CD4-positive, alpha-beta T cell (primary cell): Measurements from ENCODE around the gene HIF1A. TPM values are rescaled to one million over a fixed set of nuclear protein-coding genes. Genes with fewer than 3 reads are reported as not detected.

Experiments
- ATAC-seq: fragments of 200-7000 bp; cut with Tn5 transposase; one replicate; pipeline ENCODE4 v1.10.0; 2022; ENCODE audit warnings: mild to moderate bottlenecking; ENCODE audit not compliant: poor library complexity
- CTCF ChIA-PET: fragments of 350-600 bp; sonication (Branson Sonifier 250); formaldehyde crosslinking; loops from one replicate; lab custom pipeline; 2021; ENCODE audit warnings: antibody characterized with exemption, inconsistent platforms; lab: Charles Lee
- POLR2A ChIA-PET: fragments of 350-600 bp; sonication (Branson Sonifier 250); formaldehyde crosslinking; loops from one replicate; lab custom pipeline; 2021; ENCODE audit warnings: antibody characterized with exemption, inconsistent platforms; lab: Charles Lee
- DNase-seq, 14 experiments: peaks; one replicate each; pipeline ENCODE4 v3.0.0-alpha.2; 2013 to 2020; ENCODE audit warnings: mixed read lengths in 2 of 14
- H3K27ac ChIP-seq, 2 donors: one replicate each; pipeline versions ENCODE4 v1.5.1 to v1.7.0; 2013; ENCODE audit warnings: low read length in 2 of 2, low read depth in 1 of 2, mild to moderate bottlenecking in 1 of 2
- H3K27me3 ChIP-seq, 2 experiments: 1 replicate in 1 of 2; 2 replicates in 1 of 2; pipeline versions ENCODE4 v1.6.1 to v1.7.0; 2013; ENCODE audit warnings: low read length in 2 of 2, control low read depth in 1 of 2, mild to moderate bottlenecking in 1 of 2, moderate library complexity in 1 of 2; ENCODE audit not compliant: insufficient read depth in 2 of 2, control insufficient read depth in 1 of 2
- H3K36me3 ChIP-seq: one replicate; pipeline ENCODE4 v1.6.1; 2013; ENCODE audit warnings: low read length, control low read depth; ENCODE audit not compliant: insufficient read depth
- H3K4me1 ChIP-seq: one replicate; pipeline ENCODE4 v1.6.1; 2013; ENCODE audit warnings: low read length, control low read depth; ENCODE audit not compliant: insufficient read depth
- H3K4me3 ChIP-seq: one replicate; pipeline ENCODE4 v1.5.1; 2013; ENCODE audit warnings: mild to moderate bottlenecking, low read length, moderate library complexity
- H3K9me3 ChIP-seq, 2 experiments: 1 replicate in 1 of 2; 2 replicates in 1 of 2; pipeline versions ENCODE4 v1.6.1 to v1.7.0; 2013; ENCODE audit warnings: low read length in 2 of 2, mild to moderate bottlenecking in 2 of 2, control low read depth in 1 of 2, moderate library complexity in 1 of 2; ENCODE audit not compliant: control insufficient read depth in 1 of 2, insufficient read depth in 1 of 2
- H3K27ac Mint-ChIP-seq: one replicate; pipeline ENCODE4 v1.8.0; 2020; ENCODE audit warnings: mixed read lengths
- H3K27me3 Mint-ChIP-seq: one replicate; pipeline ENCODE4 v1.8.0; 2021; ENCODE audit warnings: mixed read lengths
- H3K36me3 Mint-ChIP-seq: one replicate; pipeline ENCODE4 v1.8.0; 2021; ENCODE audit warnings: low read depth, mixed read lengths
- H3K4me1 Mint-ChIP-seq: one replicate; pipeline ENCODE4 v1.8.0; 2021; ENCODE audit warnings: low read depth, mixed read lengths
- H3K4me3 Mint-ChIP-seq: one replicate; pipeline ENCODE4 v1.8.0; 2020; ENCODE audit warnings: mild to moderate bottlenecking, mixed read lengths
- H3K9me3 Mint-ChIP-seq: one replicate; pipeline ENCODE4 v1.8.0; 2020; ENCODE audit warnings: mixed read lengths
- intact Hi-C, 2 experiments: fragments of 100-400 bp; cut with DNase I in 1 of 2; cut with micrococcal nuclease in 1 of 2; formaldehyde crosslinking; loops; one replicate each; pipeline versions ENCODE4 v1.15.1 to v1.9.0; 2023 to 2025; cut with DNase I, micrococcal nuclease
- total RNA-seq, 174 experiments: library from RNA in 2 of 174; stranded (reverse) in 2 of 174; gene quantifications; one replicate each; pipeline ENCODE4 v1.2.3 and lab custom pipeline; 2021 to 2026
- TF ChIP-seq, protein P1 (sequence below): fragments of 200-600 bp; IDR thresholded peaks from one replicate; pipeline ENCODE4 v1.8.0; 2022; ENCODE audit warnings: antibody characterized with exemption, mild to moderate bottlenecking

Gene HIF1A
- total RNA-seq, 2 experiments from 2014 or later = 350 to 369 TPM

DNA sequence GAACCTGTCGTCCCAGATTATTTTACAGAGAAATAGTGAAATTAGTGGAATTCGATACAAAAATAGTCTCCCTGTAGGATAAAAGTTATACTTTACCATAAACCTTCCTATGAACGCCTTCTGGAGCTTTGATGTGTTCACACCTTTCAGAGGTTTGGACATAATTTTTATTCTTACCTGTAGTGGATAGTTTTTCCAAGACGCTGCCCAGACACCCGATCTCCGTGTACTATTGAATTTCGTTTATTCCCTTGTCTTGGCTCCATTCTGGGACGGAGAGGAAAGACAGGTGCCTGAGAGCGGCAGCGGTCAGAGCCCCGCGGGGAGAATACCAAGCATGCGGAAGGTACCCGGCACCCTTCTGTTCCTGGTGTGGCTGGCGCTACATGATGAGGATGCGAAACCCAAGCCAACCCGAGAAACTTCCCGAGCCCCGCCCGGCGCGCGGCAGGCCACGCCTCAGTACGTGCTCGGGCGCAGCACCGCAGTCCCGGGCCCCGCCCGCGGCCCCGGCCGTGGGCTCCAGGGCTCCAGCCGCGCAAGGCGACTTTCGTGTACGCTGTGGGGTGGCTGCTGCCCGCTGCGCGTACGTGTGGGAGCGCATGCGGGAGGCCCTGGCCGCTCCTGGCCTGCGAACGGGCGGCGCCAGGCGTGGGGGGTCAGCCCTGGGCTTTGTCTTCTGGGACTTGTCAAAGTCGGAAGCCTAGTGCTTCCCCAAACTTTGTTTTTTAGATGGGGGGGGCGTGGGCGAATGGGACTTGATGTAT is 55.6 kb downstream of the HIF1A start:
- intact Hi-C loops = loop anchor here in 1 of 2 experiments (5.0 kb wide), 2 partner anchors 54 to 86 kb away; partner anchors contain the start of gene HIF1A
- TF ChIP-seq, protein P1, sequence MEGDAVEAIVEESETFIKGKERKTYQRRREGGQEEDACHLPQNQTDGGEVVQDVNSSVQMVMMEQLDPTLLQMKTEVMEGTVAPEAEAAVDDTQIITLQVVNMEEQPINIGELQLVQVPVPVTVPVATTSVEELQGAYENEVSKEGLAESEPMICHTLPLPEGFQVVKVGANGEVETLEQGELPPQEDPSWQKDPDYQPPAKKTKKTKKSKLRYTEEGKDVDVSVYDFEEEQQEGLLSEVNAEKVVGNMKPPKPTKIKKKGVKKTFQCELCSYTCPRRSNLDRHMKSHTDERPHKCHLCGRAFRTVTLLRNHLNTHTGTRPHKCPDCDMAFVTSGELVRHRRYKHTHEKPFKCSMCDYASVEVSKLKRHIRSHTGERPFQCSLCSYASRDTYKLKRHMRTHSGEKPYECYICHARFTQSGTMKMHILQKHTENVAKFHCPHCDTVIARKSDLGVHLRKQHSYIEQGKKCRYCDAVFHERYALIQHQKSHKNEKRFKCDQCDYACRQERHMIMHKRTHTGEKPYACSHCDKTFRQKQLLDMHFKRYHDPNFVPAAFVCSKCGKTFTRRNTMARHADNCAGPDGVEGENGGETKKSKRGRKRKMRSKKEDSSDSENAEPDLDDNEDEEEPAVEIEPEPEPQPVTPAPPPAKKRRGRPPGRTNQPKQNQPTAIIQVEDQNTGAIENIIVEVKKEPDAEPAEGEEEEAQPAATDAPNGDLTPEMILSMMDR = no peak
- H3K27me3 ChIP-seq = no peaks in the 10 kb centered on the region
- peaks cover 27% of the 10 kb centered on the region for H3K36me3 ChIP-seq
- no peaks in the 10 kb centered on the region for H3K9me3 ChIP-seq
- peaks cover 4% of the 10 kb centered on the region for H3K4me1 Mint-ChIP-seq
- H3K4me3 Mint-ChIP-seq = peak overlapping the region; percentile 83
- ATAC-seq (peak; percentile 94), DNase-seq (peak; percentile 40 to 91 (median 68))
- peaks cover 33% of the 10 kb centered on the region for H3K36me3 Mint-ChIP-seq
- no peaks in the 10 kb centered on the region for H3K27me3 Mint-ChIP-seq
- H3K27ac Mint-ChIP-seq = peak overlapping the region; percentile 58
- ChIA-PET POLR2A (interaction anchor here (0.6 to 7.1 kb wide), 5 partner anchors 11 to 1656 kb away, joined by 3 to 37 read pairs (median 3); partner anchors contain the start of gene SNAPC1), CTCF (interaction anchor here (1.9 kb wide), 1 partner anchor 16 kb away, joined by 4 read pairs; no protein-coding TSS in a partner anchor)
- H3K4me1 ChIP-seq = peaks cover 7% of the 10 kb centered on the region
- H3K9me3 Mint-ChIP-seq = no peaks in the 10 kb centered on the region
- peak overlapping the region; percentile 56 for H3K4me3 ChIP-seq
- peak overlapping the region in 1 of 2 donors; percentile 32 for H3K27ac ChIP-seq

DNA sequence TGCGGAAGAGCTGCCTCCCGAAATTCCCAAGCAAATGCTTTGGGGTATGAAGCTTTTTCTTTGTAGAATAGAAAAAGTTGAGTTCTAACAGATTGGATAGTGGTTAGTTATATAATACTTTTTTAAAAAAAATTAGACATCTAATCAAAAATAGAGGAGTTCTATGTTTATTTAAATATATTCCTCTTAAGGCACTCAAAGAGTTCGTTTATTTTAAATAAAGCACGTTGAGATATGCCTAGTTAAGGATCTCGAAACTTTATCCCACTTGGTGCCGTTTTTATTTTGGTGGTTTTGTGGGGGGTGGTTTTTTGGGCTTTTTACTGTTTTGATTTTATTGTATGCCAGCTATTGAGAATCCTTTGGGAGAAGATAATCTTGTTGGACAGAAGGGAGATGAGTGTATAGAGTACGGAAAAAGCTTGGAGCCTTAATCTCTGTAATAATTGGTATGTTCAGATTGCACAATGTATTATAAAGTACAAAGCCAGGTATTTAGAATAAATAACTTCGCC is 56.2 kb downstream of the HIF1A start:
- POLR2A ChIA-PET = interaction anchor here (0.7 to 7.1 kb wide), 2 partner anchors 10 to 131 kb away, joined by 3 to 37 read pairs; partner anchors contain the start of gene SNAPC1
- H3K4me1 Mint-ChIP-seq = peaks cover 4% of the 10 kb centered on the region
- no peaks in the 10 kb centered on the region for H3K9me3 ChIP-seq
- CTCF ChIA-PET = no interaction called here
- H3K4me3 ChIP-seq = peak overlapping the region; percentile 56
- H3K36me3 Mint-ChIP-seq = peaks cover 26% of the 10 kb centered on the region
- intact Hi-C loops = loop anchor here in 1 of 2 experiments (5.0 kb wide), 2 partner anchors 54 to 86 kb away; partner anchors contain the start of gene HIF1A
- no peak for DNase-seq
- peak overlapping the region in 1 of 2 donors; percentile 32 for H3K27ac ChIP-seq
- no peaks in the 10 kb centered on the region for H3K9me3 Mint-ChIP-seq
- peaks cover 7% of the 10 kb centered on the region for H3K4me1 ChIP-seq
- TF ChIP-seq, protein P1 = no peak
- H3K36me3 ChIP-seq = peaks cover 21% of the 10 kb centered on the region
- H3K27me3 ChIP-seq = no peaks in the 10 kb centered on the region
- no peaks in the 10 kb centered on the region for H3K27me3 Mint-ChIP-seq
- no peak for ATAC-seq
- H3K4me3 Mint-ChIP-seq = peak overlapping the region; percentile 71
- H3K27ac Mint-ChIP-seq = peak overlapping the region; percentile 58

DNA sequence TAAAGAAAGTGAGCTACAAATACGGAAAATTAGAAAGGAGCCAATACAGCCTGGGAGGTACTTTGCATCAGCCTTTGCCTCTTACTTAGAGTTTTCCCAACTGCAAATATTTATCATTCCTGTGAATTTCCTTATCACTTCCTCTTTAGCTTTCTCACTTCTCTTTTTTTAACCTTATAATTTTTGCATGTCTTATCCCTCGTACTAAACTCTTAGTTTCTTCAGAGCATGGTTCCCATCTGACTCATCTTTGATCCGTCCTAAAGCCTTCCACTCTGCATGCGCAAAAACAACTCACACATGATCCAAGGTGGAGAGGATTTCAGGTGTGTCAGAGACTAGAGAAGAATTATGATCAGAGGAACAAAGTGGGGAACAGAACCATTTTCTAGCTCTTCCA is 57.3 kb downstream of the HIF1A start:
- no peak overlapping the region for H3K27ac Mint-ChIP-seq
- H3K4me1 Mint-ChIP-seq = peaks cover 4% of the 10 kb centered on the region
- CTCF ChIA-PET = interaction anchor here (0.6 kb wide), 1 partner anchor 471 kb away, joined by 3 read pairs; no protein-coding TSS in a partner anchor
- Histone ChIP-seq H3K27me3 (no peaks in the 10 kb centered on the region), H3K27ac (no peak overlapping the region), H3K4me1 (peaks cover 7% of the 10 kb centered on the region), H3K4me3 (no peak overlapping the region), H3K9me3 (no peaks in the 10 kb centered on the region), H3K36me3 (peaks cover 10% of the 10 kb centered on the region)
- no peaks in the 10 kb centered on the region for H3K9me3 Mint-ChIP-seq
- intact Hi-C loops = loop anchor here in 1 of 2 experiments (5.0 kb wide), 2 partner anchors 55 to 85 kb away; partner anchors contain the start of gene HIF1A
- ATAC-seq (no peak), DNase-seq (peak in 2 of 14 experiments; percentile 31 to 41)
- peaks cover 15% of the 10 kb centered on the region for H3K36me3 Mint-ChIP-seq
- no peak overlapping the region for H3K4me3 Mint-ChIP-seq
- POLR2A ChIA-PET = interaction anchor here (1.6 to 7.1 kb wide), 2 partner anchors 9 kb away, joined by 5 to 37 read pairs; partner anchors contain the start of gene SNAPC1
- TF ChIP-seq, protein P1 = no peak
- H3K27me3 Mint-ChIP-seq = no peaks in the 10 kb centered on the region
